H1 (cell line): Measurements from ENCODE around the gene RHBDF1. TPM values are rescaled to one million over a fixed set of nuclear protein-coding genes. Genes with fewer than 3 reads are reported as not detected.

Source experiments
- BRCA1 ChIP-seq: IDR thresholded peaks from 2 replicates; pipeline ENCODE4 v1.6.1; 2012; ENCODE audit warnings: low read depth, low read length, improper control_type of control experiment
- CTCF ChIP-seq, 3 experiments: IDR thresholded peaks; 1 replicate in 2 of 3; 2 replicates in 1 of 3; pipeline versions ENCODE4 v1.5.1 to v1.6.1; 2011; ENCODE audit warnings: low read length in 3 of 3, mild to moderate bottlenecking in 3 of 3, inconsistent platforms in 2 of 3, low read depth in 1 of 3, moderate library complexity in 1 of 3; ENCODE audit not compliant: insufficient read depth in 1 of 3; ENCODE audit errors: control extremely low read depth in 1 of 3
- GABPA ChIP-seq: IDR thresholded peaks from 2 replicates; pipeline ENCODE4 v1.6.1; 2011; ENCODE audit warnings: mild to moderate bottlenecking, low read length, moderate library complexity, borderline replicate concordance; ENCODE audit not compliant: insufficient read depth
- RNF2 ChIP-seq: fragments of 200-900, 300-1000 bp; sonication (generic); IDR thresholded peaks from 2 replicates; pipeline ENCODE4 v1.7.1; 2016; ENCODE audit warnings: borderline replicate concordance, low read depth, mild to moderate bottlenecking, antibody characterized with exemption, low read length; ENCODE audit not compliant: poor library complexity, severe bottlenecking; ENCODE audit errors: missing control alignments
- SP2 ChIP-seq: IDR thresholded peaks from 2 replicates; pipeline ENCODE4 v1.6.1; 2012; ENCODE audit warnings: mild to moderate bottlenecking, low read length, inconsistent platforms
- TAF7 ChIP-seq: optimal IDR thresholded peaks from 2 replicates; pipeline ENCODE3; 2011; ENCODE audit warnings: low read depth, mild to moderate bottlenecking, inconsistent platforms, low read length, moderate library complexity, borderline replicate concordance
- YY1 ChIP-seq: IDR thresholded peaks from 2 replicates; pipeline ENCODE4 v1.6.1; 2011; ENCODE audit warnings: low read depth, mild to moderate bottlenecking, low read length
- polyA plus RNA-seq, 7 experiments: library from polyadenylated mRNA; depleted of rRNA in 3 of 7; stranded (reverse) in 5 of 7; unstranded in 2 of 7; fragments of >200 nt in 5 of 7; fragments of 200-250 nt in 2 of 7; gene quantifications; 1 replicate in 5 of 7; 2 replicates in 1 of 7; 4 replicates in 1 of 7; pipeline versions ENCODE4 v1.2.1 to v1.2.3, GENCODE V29; 2011 to 2013; ENCODE audit warnings: missing spikeins in 2 of 7, mixed read lengths in 2 of 7
- total RNA-seq: library from RNA; stranded (reverse); fragmentation: NEBNext Ultra II Directional; extraction: Animal tissue kit (Norgen Biotek cat#: 25700); gene quantifications from 2 replicates; pipeline ENCODE4 v1.2.1, GENCODE V29; 2021

The RHBDF1 gene
- total and polyA plus RNA-seq, 2 of the 8 experiments (the other 6 are each of a cell fraction or from before 2014, with no cell fraction given): 37.4 to 51.6 TPM

DNA sequence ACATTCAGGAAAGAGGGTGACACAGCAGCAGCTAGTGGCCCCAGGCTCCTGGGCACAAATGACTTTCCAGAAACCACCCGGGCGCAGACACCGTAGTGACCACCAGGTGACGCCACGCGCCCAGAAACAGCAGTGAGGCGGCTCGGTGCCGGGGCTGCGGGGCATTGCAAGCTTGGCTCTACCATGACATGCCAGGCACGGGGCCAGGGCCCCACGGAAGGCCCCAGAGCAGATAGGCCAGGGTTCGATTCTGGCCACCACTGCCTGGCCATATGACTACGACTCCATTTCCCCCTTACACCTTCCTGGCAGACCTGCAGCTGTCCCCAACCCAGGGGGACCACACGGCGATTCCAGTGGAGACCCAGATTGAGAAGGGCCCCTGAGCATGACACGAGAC lies 6.7 kb downstream of the RHBDF1 start (continued):
- TF ChIP-seq CTCF (IDR thresholded peaks at IDR 0.05; ENCODE audit: control extremely low read depth in 1 of 3, insufficient read depth in 1 of 3, low read depth in 1 of 3, low read length in 3 of 3) (peak; percentile 98 to 100 (median 99)), BRCA1 (no peak), RNF2 (no peak), SP2 (no peak), GABPA (peak; percentile 77; the same call in 1 of the 2 replicates), TAF7 (no peak), YY1 (peak; percentile 70; the same call in 1 of the 2 replicates)
- TF ChIP-seq, all 59 proteins: peak for 6
